ENCODE measurements around the gene MYRFL. TPM values are rescaled to one million over a fixed set of nuclear protein-coding genes. Genes with fewer than 3 reads are reported as not detected.

The MYRFL gene
- total and polyA plus RNA-seq, 3 experiments from 2014 or later = not detected

- no peaks in the 10 kb centered on the region for H3K36me3 Mint-ChIP-seq
- peaks cover 0 to 6% (median 0%) of the 10 kb centered on the region in 5 donors for H3K9me3 Mint-ChIP-seq
- Histone ChIP-seq H3K27me3 (ENCODE audit: insufficient read depth, low read length, poor library complexity, severe bottlenecking) (no peaks in the 10 kb centered on the region), H3K36me3 (ENCODE audit: insufficient read depth, low read length) (no peaks in the 10 kb centered on the region), H3K27ac (ENCODE audit: low read depth, low read length) (no peak overlapping the region), H3K4me3 (ENCODE audit: low read length) (no peak overlapping the region), H3K4me1 (ENCODE audit: insufficient read depth, low read length) (no peaks in the 10 kb centered on the region), H3K9me3 (ENCODE audit: low read length) (no peaks in the 10 kb centered on the region)
- peaks cover 5 to 7% of the 10 kb centered on the region in 2 donors for H3K27me3 Mint-ChIP-seq
- H3K4me3 Mint-ChIP-seq = no peak overlapping the region
- H3K4me1 Mint-ChIP-seq = no peaks in the 10 kb centered on the region
- ChIA-PET CTCF (no interaction called here), POLR2A (interaction anchor here (0.5 kb wide), 1 partner anchor 116 kb away, joined by 3 read pairs; no protein-coding TSS in a partner anchor)
- H3K27ac Mint-ChIP-seq = no peak overlapping the region
- DNase-seq = no peak
Observed at GRCh38 chr12:69999561-69999960, 174.5 kb downstream of the MYRFL start.

GRCh38 chr12:70002097-70002911, 177.3 kb downstream of the MYRFL start:
- H3K9me3 ChIP-seq (ENCODE audit: low read length) = no peaks in the 10 kb centered on the region
- H3K4me3 ChIP-seq (ENCODE audit: low read length) = no peak overlapping the region
- no peak for DNase-seq
- POLR2A ChIA-PET = no interaction called here
- Mint-ChIP-seq H3K36me3 (no peaks in the 10 kb centered on the region), H3K4me1 (no peaks in the 10 kb centered on the region), H3K4me3 (no peak overlapping the region), H3K27ac (no peak overlapping the region), H3K9me3 (peaks cover 0 to 14% (median 7%) of the 10 kb centered on the region in 5 donors), H3K27me3 (peaks cover 5% of the 10 kb centered on the region in 2 donors)
- H3K27me3 ChIP-seq (ENCODE audit: insufficient read depth, low read length, poor library complexity, severe bottlenecking) = no peaks in the 10 kb centered on the region
- CTCF ChIA-PET = no interaction called here
- H3K27ac ChIP-seq (ENCODE audit: low read depth, low read length) = no peak overlapping the region
- no peaks in the 10 kb centered on the region for H3K4me1 ChIP-seq (ENCODE audit: insufficient read depth, low read length)
- H3K36me3 ChIP-seq (ENCODE audit: insufficient read depth, low read length) = no peaks in the 10 kb centered on the region

- Mint-ChIP-seq H3K9me3 (peaks cover 6 to 19% (median 9%) of the 10 kb centered on the region in 5 donors), H3K36me3 (no peaks in the 10 kb centered on the region), H3K4me1 (no peaks in the 10 kb centered on the region), H3K4me3 (no peak overlapping the region), H3K27ac (no peak overlapping the region), H3K27me3 (peaks cover 4 to 5% of the 10 kb centered on the region in 2 donors)
- Histone ChIP-seq H3K27me3 (ENCODE audit: insufficient read depth, low read length, poor library complexity, severe bottlenecking) (no peaks in the 10 kb centered on the region), H3K9me3 (ENCODE audit: low read length) (no peaks in the 10 kb centered on the region), H3K27ac (ENCODE audit: low read depth, low read length) (no peak overlapping the region), H3K4me1 (ENCODE audit: insufficient read depth, low read length) (no peaks in the 10 kb centered on the region), H3K36me3 (ENCODE audit: insufficient read depth, low read length) (no peaks in the 10 kb centered on the region), H3K4me3 (ENCODE audit: low read length) (no peak overlapping the region)
- no peak for DNase-seq
- ChIA-PET POLR2A (no interaction called here), CTCF (no interaction called here)
Observed at GRCh38 chr12:70002912-70003255, 177.9 kb downstream of the MYRFL start.

GRCh38 chr12:70005864-70006618, 181.0 kb downstream of the MYRFL start:
- CTCF ChIA-PET = interaction anchor here (0.5 kb wide), 1 partner anchor 460 kb away, joined by 3 read pairs; no protein-coding TSS in a partner anchor
- H3K4me3 Mint-ChIP-seq = no peak overlapping the region
- H3K27ac Mint-ChIP-seq = no peak overlapping the region
- no peaks in the 10 kb centered on the region for H3K4me1 ChIP-seq (ENCODE audit: insufficient read depth, low read length)
- H3K36me3 Mint-ChIP-seq = no peaks in the 10 kb centered on the region
- no peak for DNase-seq
- no peaks in the 10 kb centered on the region for H3K9me3 ChIP-seq (ENCODE audit: low read length)
- H3K27ac ChIP-seq (ENCODE audit: low read depth, low read length) = no peak overlapping the region
- H3K27me3 ChIP-seq (ENCODE audit: insufficient read depth, low read length, poor library complexity, severe bottlenecking) = no peaks in the 10 kb centered on the region
- H3K9me3 Mint-ChIP-seq = peaks cover 21 to 45% (median 29%) of the 10 kb centered on the region in 5 donors
- H3K4me1 Mint-ChIP-seq = no peaks in the 10 kb centered on the region
- no peak overlapping the region for H3K4me3 ChIP-seq (ENCODE audit: low read length)
- H3K27me3 Mint-ChIP-seq = peaks cover 6 to 13% of the 10 kb centered on the region in 2 donors
- POLR2A ChIA-PET = no interaction called here
- no peaks in the 10 kb centered on the region for H3K36me3 ChIP-seq (ENCODE audit: insufficient read depth, low read length)

- POLR2A ChIA-PET = no interaction called here
Observed at GRCh38 chr12:70006619-70006973, 181.6 kb downstream of the MYRFL start.

GRCh38 chr12:70007687-70008086, 182.7 kb downstream of the MYRFL start:
- no peak overlapping the region for H3K4me3 ChIP-seq (ENCODE audit: low read length)
- H3K27me3 ChIP-seq (ENCODE audit: insufficient read depth, low read length, poor library complexity, severe bottlenecking) = no peaks in the 10 kb centered on the region
- CTCF ChIA-PET = no interaction called here
- H3K27me3 Mint-ChIP-seq = peaks cover 4 to 13% of the 10 kb centered on the region in 2 donors
- H3K36me3 Mint-ChIP-seq = no peaks in the 10 kb centered on the region
- peaks cover 26 to 46% (median 31%) of the 10 kb centered on the region in 5 donors for H3K9me3 Mint-ChIP-seq
- no peak for DNase-seq
- POLR2A ChIA-PET = no interaction called here
- H3K9me3 ChIP-seq (ENCODE audit: low read length) = no peaks in the 10 kb centered on the region
- H3K4me1 ChIP-seq (ENCODE audit: insufficient read depth, low read length) = no peaks in the 10 kb centered on the region
- no peak overlapping the region for H3K4me3 Mint-ChIP-seq
- no peak overlapping the region for H3K27ac ChIP-seq (ENCODE audit: low read depth, low read length)
- H3K27ac Mint-ChIP-seq = no peak overlapping the region
- no peaks in the 10 kb centered on the region for H3K4me1 Mint-ChIP-seq
- no peaks in the 10 kb centered on the region for H3K36me3 ChIP-seq (ENCODE audit: insufficient read depth, low read length)

More at GRCh38 chr12:70006619-70006973, 181.6 kb downstream of the MYRFL start:
- Histone ChIP-seq H3K4me1 (ENCODE audit: insufficient read depth, low read length) (no peaks in the 10 kb centered on the region), H3K9me3 (ENCODE audit: low read length) (no peaks in the 10 kb centered on the region), H3K27me3 (ENCODE audit: insufficient read depth, low read length, poor library complexity, severe bottlenecking) (no peaks in the 10 kb centered on the region), H3K36me3 (ENCODE audit: insufficient read depth, low read length) (no peaks in the 10 kb centered on the region), H3K4me3 (ENCODE audit: low read length) (no peak overlapping the region), H3K27ac (ENCODE audit: low read depth, low read length) (no peak overlapping the region)
- CTCF ChIA-PET = no interaction called here
- H3K27ac Mint-ChIP-seq = no peak overlapping the region
- H3K27me3 Mint-ChIP-seq = peaks cover 6 to 13% of the 10 kb centered on the region in 2 donors
- peaks cover 22 to 45% (median 31%) of the 10 kb centered on the region in 5 donors for H3K9me3 Mint-ChIP-seq
- H3K36me3 Mint-ChIP-seq = no peaks in the 10 kb centered on the region
- DNase-seq = no peak
- H3K4me1 Mint-ChIP-seq = no peaks in the 10 kb centered on the region
- no peak overlapping the region for H3K4me3 Mint-ChIP-seq

Other genes starting within 250 kb of the MYRFL start
- 100 to 1,000 TPM; 411 to 415 TPM for gene CCT2, start 239.8 kb upstream of the MYRFL start, total RNA-seq
- gene CCT2, start 239.8 kb upstream of the MYRFL start, polyA plus RNA-seq = 141 TPM
- gene LRRC10, start 214.3 kb upstream of the MYRFL start, total RNA-seq = not detected
- gene LRRC10, start 214.3 kb upstream of the MYRFL start, polyA plus RNA-seq = not detected
- gene BEST3, start 125.9 kb upstream of the MYRFL start, total RNA-seq = not detected
- gene BEST3, start 125.9 kb upstream of the MYRFL start, polyA plus RNA-seq = not detected
- gene RAB3IP, start 86.4 kb upstream of the MYRFL start, total RNA-seq = 10 to 100 TPM; 33.8 to 39.7 TPM
- gene RAB3IP, start 86.4 kb upstream of the MYRFL start, polyA plus RNA-seq = 34.0 TPM

All from CD8-positive, alpha-beta memory T cell (primary cell).